NCI-H774 (cell line): Measurements from ENCODE around the gene ANAPC1.
"Not testable (repeated sequence)": the region's sequence is repeated elsewhere in the genome, so short reads cannot be mapped to it uniquely, and the experiment has no call there.

ENCODE experiments used
- DNase-seq: peaks from one replicate; lab custom pipeline; 2025; lab: John Stamatoyannopoulos, UW

Gene ANAPC1

DNA sequence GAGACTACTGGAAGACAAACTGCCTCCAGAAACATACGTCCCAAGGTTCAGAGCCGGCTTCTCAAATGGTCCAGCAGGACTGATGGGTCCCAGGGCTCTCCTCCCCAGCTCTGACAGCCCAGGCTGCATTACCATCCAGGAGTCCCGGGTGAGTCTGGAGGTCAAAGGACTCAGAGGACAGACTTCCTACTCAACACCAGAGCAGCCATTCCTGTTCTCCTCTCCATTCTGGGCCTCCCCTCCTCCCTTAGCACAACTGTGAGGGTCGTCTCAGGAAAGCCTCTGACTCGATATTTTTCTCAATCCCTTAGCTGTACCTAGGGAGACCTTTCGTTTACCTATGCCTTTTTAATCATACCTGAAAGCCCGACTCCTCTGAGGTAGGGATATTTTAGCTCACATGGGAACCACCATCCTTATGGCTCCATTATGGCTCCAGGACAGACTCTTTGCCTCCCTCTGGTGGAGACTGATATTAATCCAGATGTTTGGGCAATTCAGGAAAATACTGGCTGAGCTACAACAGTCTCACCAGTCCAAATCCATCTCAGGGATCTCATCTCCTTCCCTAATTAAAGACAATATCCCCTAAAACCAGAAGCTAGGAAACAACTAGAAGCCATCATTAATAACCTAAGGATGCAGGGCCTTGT is 70.9 kb downstream of the ANAPC1 start:
- DNase-seq = not testable (repeated sequence)

DNA sequence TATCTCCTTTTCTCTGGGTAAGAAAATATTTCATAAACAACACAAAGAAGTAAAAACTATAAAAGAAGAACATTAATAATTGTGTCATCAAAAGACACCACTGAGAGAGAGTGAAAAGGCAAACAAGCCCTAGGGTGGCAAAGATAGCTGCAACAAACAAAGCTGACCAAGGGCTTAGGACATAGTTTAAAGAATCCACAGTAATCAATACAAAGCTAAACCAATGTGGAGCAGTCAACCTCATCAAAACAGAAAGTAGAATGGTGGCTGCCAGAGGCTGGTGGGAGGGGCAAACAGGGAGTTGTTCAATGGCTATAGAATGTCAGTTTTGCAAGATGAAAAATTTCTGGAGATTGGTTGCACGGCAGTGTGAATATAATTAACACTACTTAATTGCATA is 93.4 kb downstream of the ANAPC1 start:
- not testable (repeated sequence) for DNase-seq

DNA sequence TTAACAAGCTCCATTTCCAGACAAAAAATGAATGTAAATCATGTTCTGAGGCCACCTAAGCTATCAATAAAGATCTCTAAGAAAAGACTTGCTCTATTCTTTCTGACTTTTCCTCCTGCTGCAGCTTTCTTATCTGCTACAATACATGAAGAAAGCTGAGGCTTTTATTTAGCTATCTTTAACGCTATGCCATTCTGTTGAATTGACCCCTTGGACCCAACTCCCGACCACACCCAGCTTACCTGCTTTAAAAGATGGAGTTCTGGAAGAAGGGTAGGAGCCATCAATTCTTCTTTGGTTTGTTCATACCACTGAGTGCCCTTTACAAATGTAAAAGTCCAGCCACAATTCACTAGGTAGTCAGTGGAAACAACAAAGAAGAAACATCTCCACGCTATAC is 99.9 kb downstream of the ANAPC1 start:
- not testable (repeated sequence) for DNase-seq

DNA sequence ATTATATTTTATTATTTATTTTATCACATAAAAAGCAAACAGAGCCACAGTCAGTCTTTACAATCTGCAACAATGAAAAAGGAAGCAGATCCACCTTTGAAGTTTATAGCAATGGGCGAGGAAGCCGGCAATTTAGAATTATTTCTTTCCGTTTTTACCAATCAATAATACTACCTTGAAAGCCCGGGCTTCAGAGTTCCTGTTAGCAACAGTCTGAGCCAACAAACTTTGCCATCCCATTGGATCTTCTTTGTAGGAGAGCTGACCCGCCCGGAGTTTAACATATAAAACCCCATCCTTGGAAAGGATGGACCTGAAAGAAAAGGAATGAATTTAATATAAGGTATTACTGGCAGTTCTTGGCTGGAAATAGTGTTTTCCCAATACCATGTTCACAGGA is 101.8 kb downstream of the ANAPC1 start:
- not testable (repeated sequence) for DNase-seq

DNA sequence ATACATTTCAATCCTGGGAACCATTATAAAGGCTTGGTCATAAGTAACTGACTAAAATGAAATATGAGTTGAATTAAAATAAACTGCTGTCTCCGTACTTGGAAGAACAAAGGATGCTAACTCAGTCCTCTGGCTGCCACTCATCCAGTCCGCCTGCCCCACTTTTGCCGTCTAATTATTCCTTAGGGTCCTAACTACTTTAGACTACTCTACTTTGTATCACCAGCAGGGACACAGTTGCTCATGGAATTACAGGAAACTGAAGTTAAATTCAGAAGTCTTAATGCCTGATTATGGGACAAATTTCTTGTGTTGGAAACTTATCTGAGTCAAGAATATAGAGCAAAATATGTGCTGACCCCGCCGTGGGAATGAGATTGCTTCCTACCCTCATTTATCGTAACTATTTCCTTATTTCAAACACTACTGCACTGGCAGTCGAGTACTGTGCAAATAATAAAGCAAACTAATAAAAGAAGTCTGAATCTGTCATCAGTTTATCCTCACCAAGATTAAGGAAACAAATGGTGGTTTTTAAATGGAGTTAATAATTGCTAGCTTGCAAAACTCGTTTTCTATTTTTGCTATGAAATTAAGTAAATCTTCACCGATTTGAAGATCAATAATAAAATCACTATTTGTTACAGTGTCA is 102.4 kb downstream of the ANAPC1 start:
- not testable (repeated sequence) for DNase-seq

DNA sequence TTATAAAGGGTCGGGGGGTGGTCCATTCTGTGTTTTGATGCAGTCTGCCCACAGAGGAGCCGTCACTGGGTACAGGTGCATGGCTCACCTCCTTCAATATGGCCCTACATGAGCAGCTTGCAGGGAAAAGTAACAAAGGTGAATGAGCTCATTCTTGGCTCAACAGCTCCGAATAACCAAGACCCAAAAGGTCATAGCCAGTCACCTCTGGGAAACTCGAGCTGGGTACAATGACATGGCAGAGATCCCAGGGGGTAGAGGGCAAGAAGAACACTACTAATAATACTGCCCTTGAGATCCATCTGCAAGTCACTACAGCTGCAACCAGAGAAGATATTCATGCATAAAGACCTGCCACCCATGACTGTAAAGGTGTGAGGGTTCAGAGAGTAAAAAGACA is 106.8 kb downstream of the ANAPC1 start:
- not testable (repeated sequence) for DNase-seq

DNA sequence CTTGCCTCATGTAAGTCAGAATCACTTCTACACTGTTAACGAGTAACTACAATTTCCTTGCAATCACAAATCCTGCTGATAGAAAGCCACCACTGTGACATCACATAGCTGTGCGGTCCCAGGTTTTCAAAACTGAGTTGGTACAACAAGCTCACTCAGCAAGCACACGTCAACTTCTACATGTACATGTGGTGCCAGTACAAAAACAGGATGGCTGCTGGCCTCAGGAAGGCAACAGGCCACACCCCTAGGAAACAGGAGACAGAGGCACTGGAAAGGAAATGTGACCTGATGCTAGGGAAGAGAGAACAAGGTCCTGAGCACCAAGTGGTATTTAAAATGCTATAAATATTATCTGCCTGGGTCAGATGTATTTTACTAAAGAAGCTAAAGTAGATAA is 107.7 kb downstream of the ANAPC1 start:
- DNase-seq = not testable (repeated sequence)

DNA sequence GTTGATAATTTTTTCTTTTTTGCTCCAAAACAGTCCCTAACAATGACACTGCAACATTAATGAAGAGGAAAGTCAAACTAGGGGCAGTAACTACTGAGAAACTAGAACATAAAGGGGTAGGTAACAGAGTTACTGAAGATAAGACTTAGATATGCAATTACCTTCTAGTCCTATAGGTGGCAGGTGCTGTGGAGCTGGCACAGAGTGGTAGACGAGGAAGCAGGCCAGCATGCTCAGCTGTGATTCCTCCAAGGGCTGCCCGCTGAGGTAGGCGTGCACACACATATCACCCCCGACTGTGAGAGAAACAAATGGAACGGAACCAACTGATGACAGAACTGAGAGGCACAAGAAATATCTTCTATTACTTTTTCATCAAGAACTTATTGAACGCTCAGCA is 111.8 kb downstream of the ANAPC1 start:
- not testable (repeated sequence) for DNase-seq

DNA sequence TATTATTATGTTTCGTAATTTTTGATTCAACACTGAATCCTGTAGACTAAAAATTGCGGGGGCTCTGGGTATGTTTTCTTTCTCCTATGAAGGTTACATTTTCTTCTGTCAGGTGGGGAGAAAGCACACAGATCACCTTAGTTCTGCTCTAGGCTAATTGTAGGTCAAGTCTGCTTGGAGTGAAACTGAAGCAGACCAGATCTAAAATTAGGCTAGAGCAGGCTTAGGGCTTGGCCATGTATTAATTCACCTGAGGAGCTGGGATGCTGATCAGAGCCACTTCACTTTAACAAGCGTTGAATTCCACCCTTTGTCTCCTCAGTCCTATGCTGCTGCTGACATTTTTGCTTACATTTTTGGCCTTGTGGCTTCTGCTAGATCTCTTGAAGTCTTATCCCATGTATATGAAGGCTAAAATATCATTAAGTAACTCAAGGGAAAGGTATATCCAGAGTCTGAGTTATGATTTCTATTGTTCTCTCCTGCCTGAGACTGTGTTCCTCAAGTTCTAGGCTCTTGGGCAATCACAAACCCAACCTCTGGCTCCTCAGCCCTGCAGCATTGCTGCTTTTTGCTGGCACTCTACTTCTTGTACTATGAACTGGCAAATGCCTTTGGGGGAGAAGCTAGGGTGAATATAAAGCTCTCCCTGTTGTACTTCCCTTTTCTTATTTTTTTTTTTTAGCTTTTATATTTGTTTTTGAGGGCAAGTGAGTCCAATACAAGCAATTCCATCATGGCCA is 112.9 kb downstream of the ANAPC1 start:
- not testable (repeated sequence) for DNase-seq

DNA sequence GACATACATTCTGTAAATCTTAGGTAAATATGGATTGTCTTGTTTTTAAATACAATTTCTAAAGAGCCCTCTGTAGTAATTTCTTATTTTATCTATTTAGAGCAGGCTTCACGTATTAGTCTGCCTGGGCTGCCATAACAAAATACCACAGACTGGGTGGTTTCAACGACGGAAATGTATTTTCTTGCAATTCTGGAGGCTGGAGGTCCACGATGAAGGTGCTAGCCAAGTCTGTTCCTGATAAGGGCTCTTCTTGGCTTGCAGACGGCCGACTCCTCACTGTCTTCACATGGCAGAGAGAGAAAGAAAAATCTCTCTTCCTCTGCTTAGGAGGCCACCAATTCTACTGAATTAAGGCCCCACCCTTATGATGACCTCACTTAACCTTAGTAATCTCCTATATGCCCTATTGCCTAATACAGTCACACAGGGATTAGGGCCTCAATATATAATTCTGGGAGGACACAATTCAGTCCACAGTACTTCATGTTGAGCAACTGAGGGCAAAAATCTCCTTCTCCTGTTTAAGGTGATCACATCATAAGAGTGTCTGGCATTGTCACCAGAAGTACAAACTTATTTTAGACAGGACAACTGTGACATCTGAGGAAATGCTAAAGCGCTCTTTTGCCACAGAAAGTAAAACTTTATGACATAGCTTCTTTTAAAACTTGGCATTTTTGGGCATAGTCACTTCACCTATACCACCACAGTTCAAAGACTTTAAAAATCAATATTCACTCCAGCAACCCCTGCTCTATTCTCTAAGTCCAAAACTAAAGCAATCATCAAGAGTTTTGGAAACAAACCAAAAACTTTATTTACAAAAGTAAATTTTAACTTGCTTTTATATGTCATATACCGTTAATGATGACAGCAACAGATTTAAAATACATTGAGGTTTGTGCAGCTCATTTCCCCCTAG is 115.5 kb downstream of the ANAPC1 start:
- not testable (repeated sequence) for DNase-seq

DNA sequence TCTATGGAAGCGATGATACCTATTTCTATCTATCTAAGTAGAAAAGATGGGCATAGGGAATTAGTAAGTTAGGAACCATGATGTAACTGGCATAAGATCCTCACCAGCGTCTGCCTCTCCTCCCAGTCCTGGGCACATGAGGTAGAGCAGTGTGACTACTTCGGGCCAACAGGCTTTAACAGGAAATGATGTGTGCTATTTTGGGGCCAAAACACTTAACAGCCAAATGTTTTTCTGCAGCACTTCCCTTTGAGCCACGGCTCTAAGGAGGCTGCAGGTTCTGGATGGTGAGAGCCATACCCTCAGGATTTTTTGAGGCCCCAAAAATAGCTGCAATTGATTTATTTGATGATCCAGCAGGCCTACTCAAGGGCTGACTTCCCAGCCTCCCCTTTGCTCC is 116.9 kb downstream of the ANAPC1 start:
- DNase-seq = not testable (repeated sequence)

DNA sequence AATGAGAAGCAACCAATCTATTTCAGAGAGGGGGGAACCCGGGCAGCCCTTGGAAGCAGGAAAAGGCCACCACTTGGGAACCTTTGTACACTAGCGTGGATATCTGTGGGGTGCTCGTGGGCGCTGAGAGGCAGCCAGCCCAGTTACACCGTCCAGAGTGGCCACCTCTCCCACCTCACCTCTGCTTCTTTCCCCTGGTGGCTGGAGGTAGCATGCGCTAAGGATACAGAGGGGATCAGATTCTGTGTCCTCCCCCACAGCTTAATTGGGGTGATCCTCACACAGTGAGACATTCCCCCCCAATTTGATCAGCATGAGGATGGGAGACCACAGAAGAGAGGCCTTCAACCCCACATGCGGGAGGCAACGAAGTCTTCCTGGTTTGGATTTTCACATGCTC is 117.7 kb downstream of the ANAPC1 start:
- not testable (repeated sequence) for DNase-seq

DNA sequence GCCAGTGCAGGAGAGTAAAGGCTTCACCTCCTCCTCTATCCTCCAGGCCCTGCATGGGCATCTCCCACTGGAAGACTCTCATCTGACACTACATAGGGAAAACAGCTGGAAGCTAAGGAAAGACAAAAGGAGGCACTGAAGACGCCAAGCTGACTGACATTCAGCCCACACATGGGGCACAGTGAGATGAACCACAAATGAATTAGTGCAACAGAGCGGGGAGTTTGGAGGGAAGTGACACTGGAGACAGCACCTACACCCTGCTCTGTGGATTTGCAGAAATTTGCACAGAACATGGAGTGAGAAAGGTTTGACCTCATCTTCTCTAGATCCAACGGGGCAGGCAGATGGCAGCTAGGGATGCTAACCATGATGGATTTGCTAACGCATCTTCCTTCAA is 119.8 kb downstream of the ANAPC1 start:
- not testable (repeated sequence) for DNase-seq

DNA sequence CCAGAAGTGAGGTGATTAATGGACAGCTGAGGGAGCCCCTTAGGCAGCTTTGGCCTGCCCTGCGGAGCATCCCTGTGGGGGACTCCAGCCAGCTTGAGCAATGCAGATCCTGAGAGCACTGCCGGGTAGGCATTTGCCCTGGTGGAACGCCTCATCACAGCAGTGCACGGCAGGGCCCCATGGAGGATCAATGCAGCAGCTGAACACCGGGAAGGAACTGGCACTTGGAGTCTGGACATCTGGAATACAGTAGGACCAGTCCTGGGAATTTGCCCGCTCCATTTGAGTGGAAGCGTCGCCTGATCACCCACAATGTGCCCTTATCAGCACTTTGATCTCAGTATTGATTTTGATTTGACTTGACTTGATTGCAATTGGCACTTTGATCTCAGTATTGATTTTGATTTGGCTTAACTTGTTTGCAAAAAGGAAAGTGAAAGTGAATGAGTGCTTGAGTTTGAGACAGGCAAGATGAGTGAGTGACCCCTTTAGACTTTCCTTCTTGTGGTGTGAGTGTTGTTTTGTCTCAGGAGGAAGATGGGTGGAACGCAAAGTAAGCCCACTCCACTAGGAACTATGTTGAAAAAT is 123.2 kb downstream of the ANAPC1 start:
- not testable (repeated sequence) for DNase-seq

DNA sequence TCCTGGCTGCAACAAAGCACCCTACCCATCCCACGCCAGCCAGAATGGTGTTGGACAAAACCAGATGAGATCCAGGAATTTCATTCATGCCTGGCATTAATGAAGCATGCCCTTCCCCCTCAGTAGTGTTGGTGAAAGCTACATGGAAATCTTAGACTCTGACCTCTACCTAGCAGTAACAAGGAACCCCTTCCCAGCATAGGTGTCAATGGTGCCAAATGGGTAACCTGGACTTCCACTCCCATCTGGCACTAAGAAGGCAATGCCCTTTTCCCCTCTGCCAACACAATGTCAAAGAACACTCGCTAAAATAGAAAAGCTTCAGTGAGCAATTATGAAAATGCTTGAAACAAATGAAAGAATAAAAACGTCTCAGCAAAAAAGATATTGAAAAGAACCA is 131.5 kb downstream of the ANAPC1 start:
- not testable (repeated sequence) for DNase-seq

DNA sequence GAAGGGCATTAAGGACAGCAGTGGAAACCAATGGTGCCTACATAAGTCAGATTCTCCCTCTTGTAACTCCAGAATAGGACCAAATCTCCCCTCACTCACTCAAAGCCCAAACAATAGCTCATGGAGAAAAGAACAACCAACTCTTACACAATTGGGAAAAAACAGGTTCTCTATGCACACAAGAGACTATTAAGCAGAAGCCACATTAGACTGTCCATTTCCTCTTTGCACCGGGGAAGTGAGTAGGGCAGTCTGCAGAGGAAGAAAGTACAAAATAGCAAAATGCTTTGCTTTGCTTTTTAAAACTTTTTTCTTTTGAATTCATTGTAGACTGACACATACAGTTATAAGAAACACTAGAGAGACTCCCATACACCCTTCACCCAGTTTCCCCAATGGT is 133.4 kb downstream of the ANAPC1 start:
- not testable (repeated sequence) for DNase-seq

DNA sequence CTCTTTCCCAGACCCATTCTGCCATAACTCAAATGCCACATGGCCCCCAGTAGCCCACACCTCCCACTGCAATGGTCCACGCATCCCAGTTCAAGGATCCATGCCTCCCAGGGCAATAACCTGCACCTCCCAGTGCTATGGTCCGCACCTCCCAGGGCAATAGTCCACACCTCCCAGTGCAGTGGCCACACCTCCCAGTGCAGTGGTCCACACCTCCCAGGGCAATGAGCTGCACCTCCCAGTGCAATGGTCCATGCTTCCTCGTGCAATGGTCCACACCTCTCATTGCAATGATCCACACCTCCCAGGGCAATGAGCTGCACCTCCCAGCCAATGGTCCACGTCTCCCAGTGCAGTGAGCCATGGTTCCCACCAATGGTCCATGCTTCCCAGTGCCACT is 135.6 kb downstream of the ANAPC1 start:
- not testable (repeated sequence) for DNase-seq

DNA sequence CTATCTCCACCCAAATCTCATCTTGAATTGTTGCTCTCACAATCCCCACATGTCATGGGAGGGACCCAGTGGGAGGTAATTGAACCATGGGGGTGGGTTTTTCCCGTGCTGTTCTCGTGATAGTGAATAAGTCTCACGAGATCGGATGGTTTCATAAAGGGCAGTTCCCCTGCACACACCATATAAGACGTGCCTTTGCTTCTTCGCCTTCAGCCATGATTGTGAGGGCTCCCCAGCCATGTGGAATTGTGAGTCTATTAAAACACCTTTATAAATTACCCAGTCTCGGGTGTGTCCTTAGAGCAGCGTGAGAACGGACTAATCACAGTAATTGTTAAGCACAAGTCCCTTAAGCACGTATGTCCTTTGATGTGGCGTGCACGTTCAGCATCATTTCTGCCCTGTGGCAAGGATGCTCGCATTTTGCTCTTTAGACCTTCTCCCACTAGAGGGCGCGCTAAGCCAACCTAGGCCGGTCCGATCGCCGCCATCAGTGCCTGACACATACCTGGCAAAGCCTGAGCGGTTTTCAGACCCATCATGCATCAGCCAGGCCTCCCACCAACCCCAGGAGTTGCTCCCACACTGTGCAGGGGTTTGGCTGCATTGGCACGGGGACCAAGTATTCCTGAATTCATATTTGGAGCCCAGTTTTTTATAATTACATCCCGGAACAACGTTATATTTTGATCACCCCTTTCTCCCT is 136.4 kb downstream of the ANAPC1 start:
- DNase-seq = not testable (repeated sequence)

DNA sequence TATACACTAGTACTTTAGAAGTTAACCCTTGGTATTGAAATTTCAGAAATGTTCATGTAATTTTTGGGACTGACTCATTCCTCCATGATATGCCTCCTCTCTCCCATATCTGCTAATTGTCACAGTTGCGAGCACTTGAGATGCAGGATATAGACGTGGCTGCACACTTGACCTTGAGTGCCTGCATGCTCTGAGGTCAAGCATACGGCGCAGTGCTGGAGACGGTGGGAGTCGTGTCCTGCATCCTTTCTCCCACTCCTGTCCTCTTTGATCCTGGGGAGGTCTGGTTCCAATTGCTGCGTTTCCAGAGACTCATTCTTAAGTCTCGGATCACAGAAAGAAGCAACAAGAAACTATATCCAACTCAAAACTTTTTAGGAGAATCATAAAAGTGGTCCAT is 139.2 kb downstream of the ANAPC1 start:
- DNase-seq = not testable (repeated sequence)

DNA sequence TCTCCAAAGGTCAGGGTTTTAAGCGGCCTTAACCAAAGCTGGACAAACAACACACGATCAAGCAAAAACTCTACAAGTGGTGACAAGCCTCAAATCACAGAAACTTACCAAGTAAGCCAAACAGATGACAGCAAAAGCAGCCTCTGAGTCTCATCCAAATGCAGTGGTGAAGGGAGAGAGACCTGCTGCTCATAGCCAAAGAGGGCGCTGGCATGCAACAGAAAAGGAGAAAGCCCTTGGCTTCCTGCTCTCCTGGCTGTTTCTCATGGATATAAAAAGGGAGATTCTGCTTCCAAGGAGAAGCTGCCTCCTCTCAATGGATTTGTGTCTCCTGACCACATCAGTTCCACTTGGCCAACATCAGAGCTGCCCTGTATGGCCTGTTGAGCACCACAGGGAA is 142.5 kb downstream of the ANAPC1 start:
- not testable (repeated sequence) for DNase-seq
